DMS79 (cell line): ENCODE measurements around the gene CIAO1.
"Not testable (repeated sequence)": the region's sequence is repeated elsewhere in the genome, so short reads cannot be mapped to it uniquely, and the experiment has no call there.

Experiments used
- DNase-seq: peaks from one replicate; lab custom pipeline; 2025; lab: John Stamatoyannopoulos, UW

CIAO1 gene

GRCh38 chr2:96250188-96250587 lies 15.8 kb upstream of the CIAO1 start:
- DNase-seq = no peak

DNA sequence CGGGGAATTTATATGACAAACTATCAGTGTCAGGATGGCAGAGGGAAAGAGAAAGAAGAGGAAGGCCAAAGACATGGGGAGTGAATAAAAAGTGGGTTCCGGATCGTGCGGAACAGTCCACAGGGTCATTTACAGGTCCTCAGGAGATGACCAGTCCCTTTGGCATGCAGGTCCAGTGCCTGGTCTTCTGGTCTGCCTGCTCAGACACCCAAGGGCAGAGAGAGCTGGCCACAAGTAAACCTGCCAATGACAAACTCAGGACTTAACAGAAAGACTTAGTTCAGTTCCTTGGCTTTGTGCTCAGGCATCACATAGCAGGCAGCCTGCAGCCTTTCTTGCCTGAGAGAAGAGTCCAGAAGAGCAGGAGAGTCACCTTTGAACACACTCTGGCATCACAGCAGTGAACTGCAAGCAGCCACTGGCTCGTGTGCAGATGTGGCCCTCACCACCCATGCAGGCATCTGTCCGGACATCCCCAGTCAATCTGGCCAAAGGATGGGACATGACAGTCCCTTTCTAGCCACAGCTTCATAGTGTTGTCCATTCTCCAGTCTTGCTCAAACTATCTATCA lies 14.2 kb upstream of the CIAO1 start:
- no peak for DNase-seq

- no peak for DNase-seq
Observed at GRCh38 chr2:96252526-96252925, 13.5 kb upstream of the CIAO1 start.

- DNase-seq = no peak
Observed at GRCh38 chr2:96253006-96253405, 13.0 kb upstream of the CIAO1 start.

GRCh38 chr2:96254571-96254970 lies 11.5 kb upstream of the CIAO1 start:
- DNase-seq = no peak

DNA sequence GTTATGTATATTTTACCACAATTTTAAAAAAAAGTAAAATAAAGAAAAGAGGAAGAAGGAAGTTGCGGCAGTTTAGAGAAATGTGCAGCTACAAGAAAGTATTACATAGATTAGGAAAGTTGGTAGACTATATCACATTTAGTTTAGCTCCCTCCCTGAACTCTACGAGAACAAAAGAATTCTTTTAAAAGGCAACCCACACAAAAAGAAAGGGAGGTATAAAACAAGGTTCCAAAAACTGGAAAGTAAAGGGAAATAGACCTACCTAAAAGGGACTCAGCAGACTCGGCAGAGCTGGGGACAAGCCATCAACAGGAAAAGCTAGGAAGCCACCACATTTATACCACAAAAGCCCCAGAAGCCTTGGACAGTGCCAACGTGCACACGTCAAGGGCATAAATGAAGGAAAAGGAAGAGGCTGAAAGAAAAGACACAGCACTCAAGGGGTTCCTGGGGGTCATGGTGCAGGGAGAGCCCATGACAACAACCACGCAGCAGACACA lies 9.4 kb upstream of the CIAO1 start:
- no peak for DNase-seq

- not testable (repeated sequence) for DNase-seq
Observed at GRCh38 chr2:96257744-96258143, 8.3 kb upstream of the CIAO1 start.

- no peak for DNase-seq
Observed at GRCh38 chr2:96258166-96259022, 7.6 kb upstream of the CIAO1 start.

- DNase-seq = no peak
Observed at GRCh38 chr2:96259497-96259921, 6.5 kb upstream of the CIAO1 start.

DNA sequence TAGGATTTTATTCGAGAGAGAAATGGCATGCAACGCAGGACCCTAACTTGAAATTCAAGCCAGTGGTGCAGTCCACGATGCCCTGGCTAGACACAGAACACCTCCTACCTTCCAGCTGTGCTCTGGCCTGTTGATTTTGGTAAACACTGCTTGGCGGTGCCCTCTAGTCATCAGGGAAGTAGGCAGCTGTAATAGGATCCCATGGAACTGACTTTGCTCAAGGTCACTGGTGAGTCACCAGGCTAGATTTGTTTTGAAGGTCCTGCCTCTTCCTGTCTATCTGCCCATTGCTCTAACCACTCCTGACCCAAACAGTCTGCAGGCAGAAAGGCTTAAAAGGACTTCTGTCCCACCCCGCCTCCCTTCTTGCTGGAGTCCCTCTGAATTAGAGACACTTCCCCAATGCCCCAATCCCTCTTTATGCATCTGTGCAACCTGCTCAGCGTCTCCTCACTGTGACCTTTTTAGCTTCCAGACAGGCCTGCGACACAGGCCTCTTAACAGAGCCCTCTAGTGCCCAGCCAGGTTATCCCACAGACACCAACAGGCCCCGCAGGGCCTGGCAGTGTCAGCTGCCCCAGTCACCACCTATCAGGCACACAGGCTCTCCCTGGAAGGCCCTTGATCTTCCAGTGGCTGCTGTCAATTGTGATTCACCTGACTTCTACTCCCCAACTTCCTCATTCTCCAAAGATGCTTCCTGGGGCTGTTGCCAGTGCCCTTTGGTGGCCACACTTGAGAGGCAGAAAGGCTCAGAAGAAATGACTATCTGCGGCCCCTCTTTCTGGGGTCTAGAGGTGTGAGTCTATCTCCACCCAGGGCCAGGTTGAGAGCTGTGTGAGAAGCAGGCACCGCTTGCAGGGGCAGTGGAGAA lies 5.4 kb upstream of the CIAO1 start:
- no peak for DNase-seq

- no peak for DNase-seq
Observed at GRCh38 chr2:96261328-96262003, 4.6 kb upstream of the CIAO1 start.

- DNase-seq = no peak
Observed at GRCh38 chr2:96262306-96262705, 3.7 kb upstream of the CIAO1 start.

- no peak for DNase-seq
Observed at GRCh38 chr2:96264086-96264485, 1.9 kb upstream of the CIAO1 start.

DNA sequence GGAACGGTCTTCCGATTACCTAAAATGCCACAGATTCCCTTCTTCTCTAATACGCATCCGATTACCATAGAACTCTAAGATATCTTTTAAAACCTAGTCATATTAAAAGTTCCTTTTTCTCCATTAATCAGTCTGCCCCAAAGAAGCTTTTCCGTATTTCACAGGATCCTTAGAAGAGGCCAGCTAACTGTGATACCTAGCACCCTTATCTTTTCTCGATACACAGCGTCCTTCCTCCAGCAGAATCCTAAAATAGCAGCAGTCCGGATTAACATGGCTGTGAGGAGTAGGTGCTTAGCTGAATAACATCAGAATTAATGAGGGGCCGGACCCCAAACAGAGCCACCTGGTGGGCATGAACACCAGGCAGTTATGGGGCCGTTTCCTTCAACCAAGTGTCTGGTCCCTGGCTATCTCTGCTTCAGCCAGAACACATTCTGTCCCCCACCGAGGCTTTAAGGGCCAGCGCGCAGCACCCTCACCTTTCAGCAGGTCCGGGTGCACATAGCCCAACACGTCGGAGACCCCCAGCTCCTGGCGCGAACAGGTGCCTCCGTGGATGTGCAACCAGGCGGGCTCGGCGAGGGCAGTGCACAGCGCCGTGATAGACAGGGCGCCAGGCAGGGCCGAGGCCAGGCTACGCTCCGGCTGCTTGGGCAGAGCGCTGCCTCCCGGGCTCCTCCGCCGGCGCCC lies 1.2 kb upstream of the CIAO1 start:
- DNase-seq = peak; percentile 35

DNA sequence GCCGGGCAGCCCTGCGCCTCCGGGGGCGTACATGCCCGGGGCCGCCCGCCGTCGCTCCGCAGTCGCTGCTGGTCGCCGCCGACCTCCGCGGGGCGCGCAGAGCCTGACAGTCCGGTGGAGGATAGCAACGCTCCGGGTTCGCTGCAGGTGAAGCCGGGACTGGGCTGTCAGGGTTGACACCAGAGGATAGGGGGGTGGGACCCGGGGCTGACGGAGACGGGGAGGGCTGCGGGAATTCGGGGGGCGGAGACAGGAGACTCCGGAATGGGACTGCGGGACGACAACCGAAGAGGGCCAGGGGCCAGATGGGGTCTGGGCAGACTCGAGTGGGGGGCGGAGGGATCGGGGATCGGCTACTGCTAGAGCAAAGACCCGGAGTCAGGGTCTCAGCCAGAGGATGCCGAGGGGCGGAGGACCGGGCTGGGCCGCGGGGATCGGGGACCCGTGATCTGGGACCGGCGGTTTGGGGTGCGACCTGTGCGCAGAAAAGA lies 631 bp upstream of the CIAO1 start:
- no peak for DNase-seq

GRCh38 chr2:96267159-96267971 lies 1.3 kb downstream of the CIAO1 start:
- DNase-seq = no peak

DNA sequence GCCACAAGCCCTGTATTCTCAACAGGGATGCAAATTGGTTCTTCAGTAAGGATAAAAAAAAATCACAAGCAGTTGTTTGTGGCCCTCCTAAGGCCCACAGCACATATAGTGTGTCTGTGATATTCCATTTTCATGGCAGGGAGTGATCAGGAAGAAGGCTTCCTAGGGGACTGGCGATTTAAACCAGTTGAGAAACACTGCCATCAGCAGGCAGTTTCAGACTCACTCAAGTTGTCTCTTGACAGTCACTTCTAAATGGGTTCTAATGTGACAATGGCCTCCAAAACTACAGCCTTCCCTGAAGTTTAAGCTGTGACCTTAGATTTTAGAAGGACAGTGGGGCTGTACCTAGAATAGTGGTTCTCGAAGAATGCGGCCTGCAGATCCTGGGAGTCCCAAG lies 6.0 kb downstream of the CIAO1 start:
- DNase-seq = no peak

DNA sequence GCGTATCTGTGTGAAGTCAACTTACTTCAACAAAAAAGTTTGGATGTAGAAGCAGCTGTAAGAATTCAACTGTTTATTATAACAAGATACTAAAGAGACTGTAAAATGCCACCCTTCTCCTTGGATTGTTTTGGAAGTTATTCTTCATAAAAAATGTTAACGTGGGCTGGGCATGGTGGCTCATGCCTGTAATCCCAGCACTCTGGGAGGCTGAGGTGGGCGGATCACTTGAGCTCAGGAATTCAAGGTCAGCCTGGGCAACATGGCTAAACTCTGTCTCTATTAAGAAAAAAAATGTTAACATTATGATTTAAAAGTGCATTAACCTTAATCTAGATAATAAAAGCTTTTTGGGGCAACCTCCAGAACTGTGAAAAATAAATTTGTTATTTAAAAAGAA lies 7.7 kb downstream of the CIAO1 start:
- no peak for DNase-seq

- DNase-seq = no peak
Observed at GRCh38 chr2:96274355-96275056, 8.5 kb downstream of the CIAO1 start.
